HG03025 (cell line): ENCODE data around the gene ACTR3C.

Source experiments
- ATAC-seq: cut with Tn5 transposase; IDR thresholded peaks from one replicate; pipeline ENCODE4 v1.9.1; 2021; ENCODE audit warnings: mild to moderate bottlenecking, moderate library complexity; ENCODE audit not compliant: unreplicated experiment, low FRiP score

The ACTR3C gene

GRCh38 chr7:150337179-150337578 lies 13.8 kb upstream of the ACTR3C start:
- no peak for ATAC-seq

GRCh38 chr7:150336746-150337145 lies 13.4 kb upstream of the ACTR3C start:
- no peak for ATAC-seq

GRCh38 chr7:150335774-150336112 lies 12.4 kb upstream of the ACTR3C start:
- no peak for ATAC-seq

- ATAC-seq, result no peak
Measured at GRCh38 chr7:150335108-150335773, 11.9 kb upstream of the ACTR3C start.

- no peak for ATAC-seq
Measured at GRCh38 chr7:150334108-150334507, 10.8 kb upstream of the ACTR3C start.

- ATAC-seq, result no peak
Measured at GRCh38 chr7:150333659-150334058, 10.3 kb upstream of the ACTR3C start.

- no peak for ATAC-seq
Measured at GRCh38 chr7:150332852-150333635, 9.7 kb upstream of the ACTR3C start.

- no peak for ATAC-seq
Measured at GRCh38 chr7:150330211-150330885, 7.0 kb upstream of the ACTR3C start.

- ATAC-seq, result no peak
Measured at GRCh38 chr7:150329331-150330120, 6.2 kb upstream of the ACTR3C start.

GRCh38 chr7:150327308-150327707 lies 4.0 kb upstream of the ACTR3C start:
- ATAC-seq, result no peak

GRCh38 chr7:150326657-150327268 lies 3.4 kb upstream of the ACTR3C start:
- no peak for ATAC-seq

GRCh38 chr7:150325901-150326300 lies 2.6 kb upstream of the ACTR3C start:
- ATAC-seq, result no peak

GRCh38 chr7:150325110-150325611 lies 1.8 kb upstream of the ACTR3C start:
- no peak for ATAC-seq

GRCh38 chr7:150324373-150324961 lies 1.1 kb upstream of the ACTR3C start:
- ATAC-seq, result no peak

- ATAC-seq, result peak; percentile 19
Measured at GRCh38 chr7:150323682-150324372, 482 bp upstream of the ACTR3C start.

GRCh38 chr7:150322114-150322832 lies 1.1 kb downstream of the ACTR3C start:
- peak; percentile 6 for ATAC-seq

- no peak for ATAC-seq
Measured at GRCh38 chr7:150321788-150322113, 1.6 kb downstream of the ACTR3C start.

- ATAC-seq, result no peak
Measured at GRCh38 chr7:150317748-150318444, 5.4 kb downstream of the ACTR3C start.
